H9 (cell line): ENCODE measurements around the gene ZCCHC7. TPM values are rescaled to one million over a fixed set of nuclear protein-coding genes. Genes with fewer than 3 reads are reported as not detected.

Experiments
- DNase-seq: peaks from one replicate; pipeline ENCODE4 v3.0.0-alpha.2; 2017
- H2AFZ ChIP-seq: one replicate; pipeline ENCODE4 v1.6.1; 2013; ENCODE audit warnings: mild to moderate bottlenecking, low read length, control low read depth, moderate library complexity
- H2AK5ac ChIP-seq: 2 replicates; pipeline ENCODE4 v1.6.1; 2013; ENCODE audit warnings: low read length, control low read depth, mixed read lengths; ENCODE audit not compliant: insufficient read length
- H2BK120ac ChIP-seq: one replicate; pipeline ENCODE4 v1.6.1; 2013; ENCODE audit warnings: low read depth, mild to moderate bottlenecking, low read length, control low read depth, inconsistent platforms; ENCODE audit not compliant: poor library complexity, severe bottlenecking
- H2BK12ac ChIP-seq: 2 replicates; pipeline ENCODE4 v1.6.1; 2013; ENCODE audit warnings: low read length, control low read depth, mixed read lengths, low read depth; ENCODE audit not compliant: insufficient read length
- H2BK15ac ChIP-seq: 2 replicates; pipeline ENCODE4 v1.6.1; 2013; ENCODE audit warnings: low read depth, low read length, control low read depth
- H2BK20ac ChIP-seq: one replicate; pipeline ENCODE4 v1.6.1; 2013; ENCODE audit warnings: low read depth, mild to moderate bottlenecking, low read length, control low read depth, inconsistent platforms; ENCODE audit not compliant: poor library complexity, severe bottlenecking
- H2BK5ac ChIP-seq: 2 replicates; pipeline ENCODE4 v1.6.1; 2013; ENCODE audit warnings: low read length, control low read depth, mixed read lengths; ENCODE audit not compliant: insufficient read length
- H3K14ac ChIP-seq: 2 replicates; pipeline ENCODE4 v1.6.1; 2013; ENCODE audit warnings: low read length, control low read depth; ENCODE audit not compliant: insufficient read depth
- H3K18ac ChIP-seq: 2 replicates; pipeline ENCODE4 v1.6.1; 2013; ENCODE audit warnings: low read depth, mild to moderate bottlenecking, mixed read lengths, low read length, control low read depth; ENCODE audit not compliant: insufficient read length
- H3K23ac ChIP-seq: 2 replicates; pipeline ENCODE4 v1.6.1; 2013; ENCODE audit warnings: low read length, control low read depth, mixed read lengths, low read depth; ENCODE audit not compliant: insufficient read length
- H3K23me2 ChIP-seq: 2 replicates; pipeline ENCODE4 v1.6.1; 2013; ENCODE audit warnings: low read depth, mild to moderate bottlenecking, mixed read lengths, low read length, control low read depth; ENCODE audit not compliant: insufficient read length, poor library complexity, severe bottlenecking
- H3K27ac ChIP-seq: 2 replicates; pipeline ENCODE4 v1.5.1; 2013; ENCODE audit warnings: low read length, control low read depth, mixed read lengths, low read depth; ENCODE audit not compliant: insufficient read length
- H3K27me3 ChIP-seq: 2 replicates; pipeline ENCODE4 v1.6.1; 2013; ENCODE audit warnings: low read length, control low read depth, inconsistent platforms; ENCODE audit not compliant: insufficient read depth
- H3K4ac ChIP-seq: 2 replicates; pipeline ENCODE4 v1.6.1; 2013; ENCODE audit warnings: low read depth, mild to moderate bottlenecking, control low read depth, inconsistent platforms, low read length, moderate library complexity
- H3K4me1 ChIP-seq: 2 replicates; pipeline ENCODE4 v1.6.1; 2013; ENCODE audit warnings: low read length, control low read depth, inconsistent platforms; ENCODE audit not compliant: insufficient read depth
- H3K4me2 ChIP-seq: 2 replicates; pipeline ENCODE4 v1.6.1; 2013; ENCODE audit warnings: low read length, control low read depth, mixed read lengths; ENCODE audit not compliant: insufficient read length, insufficient read depth
- H3K56ac ChIP-seq: 2 replicates; pipeline ENCODE4 v1.6.1; 2013; ENCODE audit warnings: low read depth, mild to moderate bottlenecking, mixed read lengths, low read length, control low read depth; ENCODE audit not compliant: insufficient read length
- H3K79me1 ChIP-seq: 2 replicates; pipeline ENCODE4 v1.6.1; 2013; ENCODE audit warnings: low read depth, mild to moderate bottlenecking, moderate library complexity, low read length, control low read depth, inconsistent platforms; ENCODE audit not compliant: insufficient read depth, poor library complexity, severe bottlenecking
- H3K79me2 ChIP-seq: 2 replicates; pipeline ENCODE4 v1.6.1; 2013; ENCODE audit warnings: low read length, control low read depth, inconsistent platforms; ENCODE audit not compliant: insufficient read depth
- H3K9ac ChIP-seq: 2 replicates; pipeline ENCODE4 v1.6.1; 2013; ENCODE audit warnings: low read length, control low read depth, mixed read lengths; ENCODE audit not compliant: insufficient read length; ENCODE audit errors: extremely low read depth
- H3K9me3 ChIP-seq: one replicate; pipeline ENCODE4 v1.6.1; 2013; ENCODE audit warnings: low read depth, low read length, inconsistent platforms; ENCODE audit not compliant: control insufficient read depth
- H3T11ph ChIP-seq: one replicate; pipeline ENCODE4 v1.6.1; 2013; ENCODE audit warnings: mild to moderate bottlenecking, low read length, control low read depth, inconsistent platforms
- H4K20me1 ChIP-seq: one replicate; pipeline ENCODE4 v1.6.1; 2013; ENCODE audit not compliant: control insufficient read depth, insufficient read length, insufficient read depth
- H4K5ac ChIP-seq: 2 replicates; pipeline ENCODE4 v1.6.1; 2013; ENCODE audit warnings: low read depth, mild to moderate bottlenecking, mixed read lengths, low read length, control low read depth; ENCODE audit not compliant: insufficient read length
- H4K8ac ChIP-seq: replicated peaks from 2 replicates; pipeline ENCODE4 v1.6.1; 2013; ENCODE audit warnings: low read length, control low read depth, mixed read lengths, low read depth; ENCODE audit not compliant: insufficient read length
- H4K91ac ChIP-seq: 2 replicates; pipeline ENCODE4 v1.6.1; 2013; ENCODE audit warnings: low read depth, mild to moderate bottlenecking, moderate library complexity, mixed read lengths, low read length, control low read depth; ENCODE audit not compliant: insufficient read length
- H3K27ac Mint-ChIP-seq, 3 experiments: 2 replicates in 2 of 3; 3 replicates in 1 of 3; pipeline ENCODE4 v1.8.0; 2020 to 2021; ENCODE audit warnings: mixed read lengths in 3 of 3, mild to moderate bottlenecking in 1 of 3, moderate library complexity in 1 of 3
- H3K27me3 Mint-ChIP-seq: 2 replicates; pipeline ENCODE4 v1.8.0; 2021; ENCODE audit warnings: low read depth, mild to moderate bottlenecking, moderate library complexity, mixed read lengths
- H3K36me3 Mint-ChIP-seq, 3 experiments: 2 replicates in 2 of 3; 3 replicates in 1 of 3; pipeline ENCODE4 v1.8.0; 2020 to 2021; ENCODE audit warnings: low read depth in 3 of 3, mixed read lengths in 3 of 3; ENCODE audit not compliant: insufficient read depth in 1 of 3
- H3K4me1 Mint-ChIP-seq, 2 experiments: 2 replicates each; pipeline ENCODE4 v1.8.0; 2020; ENCODE audit warnings: mixed read lengths in 2 of 2
- H3K4me3 Mint-ChIP-seq, 2 experiments: 2 replicates in 1 of 2; 3 replicates in 1 of 2; pipeline ENCODE4 v1.8.0; 2020 to 2021; ENCODE audit warnings: mild to moderate bottlenecking in 2 of 2, mixed read lengths in 2 of 2, moderate library complexity in 1 of 2
- H3K9me3 Mint-ChIP-seq, 2 experiments: 2 replicates in 1 of 2; 3 replicates in 1 of 2; pipeline ENCODE4 v1.8.0; 2020; ENCODE audit warnings: mild to moderate bottlenecking in 2 of 2, mixed read lengths in 2 of 2, moderate library complexity in 1 of 2
- CTCF ChIP-seq: fragments of 200-600 bp; sonication (generic); conservative IDR thresholded peaks from 3 replicates; pipeline ENCODE4 v1.8.0; 2021; ENCODE audit warnings: antibody characterized with exemption, mild to moderate bottlenecking
- WGBS: extraction: QIAGEN DNeasy Blood & Tissue Kit; methylation state at CpG from one replicate; pipeline ENCODE4 v1.1.7; 2013; ENCODE audit warnings: missing lambda C conversion rate, low lambda C conversion rate, mixed read lengths; ENCODE audit not compliant: insufficient read length; ENCODE audit errors: extremely low coverage; 5-methylcytosine and 5-hydroxymethylcytosine counted together
- total RNA-seq: library from RNA; stranded (reverse); gene quantifications from 2 replicates; pipeline ENCODE4 v1.2.1, GENCODE V29; 2021

The ZCCHC7 gene
- total RNA-seq, 1 experiment from 2014 or later, result 20.3 TPM

- no CpG with 5 or more reads among the region's 2 CpGs for WGBS
- no peaks in the 10 kb centered on the region for H3K27me3 ChIP-seq
- no peak overlapping the region for H2AK5ac ChIP-seq
- H3K27me3 Mint-ChIP-seq, result no peaks in the 10 kb centered on the region
- H3K4me1 ChIP-seq, result no peaks in the 10 kb centered on the region; the same call in 1 of the 2 replicates
- no peak overlapping the region for H2BK12ac ChIP-seq
- H3K27ac ChIP-seq, result no peak overlapping the region
- H3K23ac ChIP-seq, result no peak overlapping the region
- no peak overlapping the region for H2BK20ac ChIP-seq
- H2BK15ac ChIP-seq, result no peak overlapping the region
- peaks cover 26 to 39% of the 10 kb centered on the region in 2 experiments for H3K4me1 Mint-ChIP-seq
- TF ChIP-seq CTCF, result no peak
- no peak overlapping the region for H3T11ph ChIP-seq
- no peaks in the 10 kb centered on the region for H3K23me2 ChIP-seq
- H3K14ac ChIP-seq, result no peak overlapping the region
- H3K36me3 Mint-ChIP-seq, result no peaks in the 10 kb centered on the region
- no peaks in the 10 kb centered on the region for H3K9me3 Mint-ChIP-seq
- H3K79me1 ChIP-seq, result no peaks in the 10 kb centered on the region
- H2BK120ac ChIP-seq, result no peak overlapping the region
- no peak overlapping the region for H3K4ac ChIP-seq
- no peak overlapping the region for H3K18ac ChIP-seq
- no peak overlapping the region for H4K8ac ChIP-seq
- H2AFZ ChIP-seq, result no peak overlapping the region
- H3K4me3 Mint-ChIP-seq, result no peak overlapping the region
- no peak overlapping the region for H4K91ac ChIP-seq
- H4K20me1 ChIP-seq, result no peaks in the 10 kb centered on the region
- H4K5ac ChIP-seq, result no peak overlapping the region
- no peak overlapping the region for H3K4me2 ChIP-seq
- H3K56ac ChIP-seq, result no peak overlapping the region
- no peak for DNase-seq
- no peaks in the 10 kb centered on the region for H3K79me2 ChIP-seq
- H3K9ac ChIP-seq, result no peak overlapping the region
- H3K27ac Mint-ChIP-seq, result peak overlapping the region in 1 of 3 experiments; percentile 28; a peak in 2 of 7 replicates
- H2BK5ac ChIP-seq, result no peak overlapping the region
- no peaks in the 10 kb centered on the region for H3K9me3 ChIP-seq
Measured at GRCh38 chr9:37144762-37145161, 24.4 kb downstream of the ZCCHC7 start.
